ENCODE data around the gene BORCS5.

GRCh38 chr12:12387501-12387900, 30.6 kb downstream of the BORCS5 start:
- no peak for TF ChIP-seq REST (IDR thresholded peaks at IDR 0.05; ENCODE audit: insufficient read depth in 1 of 2, low read depth in 2 of 2, low read length in 1 of 2)
- no peak for TF ChIP-seq CTCF (IDR thresholded peaks at IDR 0.05)
- no peak for TF ChIP-seq POLR2AphosphoS5 (IDR thresholded peaks at IDR 0.05; ENCODE audit: low read depth, low read length)

Measured in Panc1 (cell line).